VCaP (cell line): ENCODE data around the gene AP1G2.
"Not testable (repeated sequence)": the region's sequence is repeated elsewhere in the genome, so short reads cannot be mapped to it uniquely, and the experiment has no call there.

Experiments
- H3K27ac ChIP-seq: fragments of 450-650 bp; 2 replicates; pipeline ENCODE4 v1.5.1; 2017
- TF ChIP-seq, protein P1 (sequence below): fragments of 450-650 bp; conservative IDR thresholded peaks from 2 replicates; pipeline ENCODE4 v1.5.1; 2017; ENCODE audit warnings: mild to moderate bottlenecking, moderate library complexity

Gene AP1G2

DNA sequence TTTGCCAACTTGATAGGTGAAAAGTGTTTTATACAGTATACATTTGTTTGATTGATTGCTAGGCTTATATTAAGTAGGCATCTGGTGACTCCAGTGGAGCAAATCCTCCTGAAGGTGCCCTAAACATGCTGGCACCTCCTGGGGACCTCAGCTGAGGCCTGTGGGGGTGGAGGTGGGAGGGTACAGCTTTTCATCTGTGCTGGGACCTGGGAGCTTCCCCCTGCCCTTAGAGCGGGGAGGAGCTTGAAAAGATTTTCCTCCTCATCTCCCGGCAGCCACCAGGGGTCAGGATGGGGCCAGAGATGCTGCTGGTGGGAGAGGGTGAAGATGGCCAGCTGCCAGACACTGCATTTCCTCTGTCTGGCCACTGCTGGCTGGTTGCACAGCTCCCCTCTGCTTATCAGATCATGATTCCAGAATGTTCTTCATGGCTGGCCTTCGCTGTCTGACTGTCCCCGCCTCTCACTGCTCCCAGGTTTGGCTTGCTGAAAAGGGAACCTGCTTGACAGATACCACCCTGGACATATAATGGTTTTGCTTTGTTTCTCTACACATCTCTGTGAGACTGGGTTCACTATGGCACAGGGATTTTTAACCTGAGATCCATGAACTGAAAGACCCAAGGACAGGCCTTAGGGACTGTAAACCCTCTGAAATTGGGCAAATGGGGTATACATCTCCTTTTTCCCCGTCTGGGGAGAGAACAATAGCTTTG is 21.4 kb upstream of the AP1G2 start:
- TF ChIP-seq, protein P1, sequence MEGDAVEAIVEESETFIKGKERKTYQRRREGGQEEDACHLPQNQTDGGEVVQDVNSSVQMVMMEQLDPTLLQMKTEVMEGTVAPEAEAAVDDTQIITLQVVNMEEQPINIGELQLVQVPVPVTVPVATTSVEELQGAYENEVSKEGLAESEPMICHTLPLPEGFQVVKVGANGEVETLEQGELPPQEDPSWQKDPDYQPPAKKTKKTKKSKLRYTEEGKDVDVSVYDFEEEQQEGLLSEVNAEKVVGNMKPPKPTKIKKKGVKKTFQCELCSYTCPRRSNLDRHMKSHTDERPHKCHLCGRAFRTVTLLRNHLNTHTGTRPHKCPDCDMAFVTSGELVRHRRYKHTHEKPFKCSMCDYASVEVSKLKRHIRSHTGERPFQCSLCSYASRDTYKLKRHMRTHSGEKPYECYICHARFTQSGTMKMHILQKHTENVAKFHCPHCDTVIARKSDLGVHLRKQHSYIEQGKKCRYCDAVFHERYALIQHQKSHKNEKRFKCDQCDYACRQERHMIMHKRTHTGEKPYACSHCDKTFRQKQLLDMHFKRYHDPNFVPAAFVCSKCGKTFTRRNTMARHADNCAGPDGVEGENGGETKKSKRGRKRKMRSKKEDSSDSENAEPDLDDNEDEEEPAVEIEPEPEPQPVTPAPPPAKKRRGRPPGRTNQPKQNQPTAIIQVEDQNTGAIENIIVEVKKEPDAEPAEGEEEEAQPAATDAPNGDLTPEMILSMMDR = peak; percentile 91
- H3K27ac ChIP-seq = peak overlapping the region; percentile 73

GRCh38 chr14:23584527-23585203 is 17.1 kb upstream of the AP1G2 start:
- H3K27ac ChIP-seq = not testable (repeated sequence)

DNA sequence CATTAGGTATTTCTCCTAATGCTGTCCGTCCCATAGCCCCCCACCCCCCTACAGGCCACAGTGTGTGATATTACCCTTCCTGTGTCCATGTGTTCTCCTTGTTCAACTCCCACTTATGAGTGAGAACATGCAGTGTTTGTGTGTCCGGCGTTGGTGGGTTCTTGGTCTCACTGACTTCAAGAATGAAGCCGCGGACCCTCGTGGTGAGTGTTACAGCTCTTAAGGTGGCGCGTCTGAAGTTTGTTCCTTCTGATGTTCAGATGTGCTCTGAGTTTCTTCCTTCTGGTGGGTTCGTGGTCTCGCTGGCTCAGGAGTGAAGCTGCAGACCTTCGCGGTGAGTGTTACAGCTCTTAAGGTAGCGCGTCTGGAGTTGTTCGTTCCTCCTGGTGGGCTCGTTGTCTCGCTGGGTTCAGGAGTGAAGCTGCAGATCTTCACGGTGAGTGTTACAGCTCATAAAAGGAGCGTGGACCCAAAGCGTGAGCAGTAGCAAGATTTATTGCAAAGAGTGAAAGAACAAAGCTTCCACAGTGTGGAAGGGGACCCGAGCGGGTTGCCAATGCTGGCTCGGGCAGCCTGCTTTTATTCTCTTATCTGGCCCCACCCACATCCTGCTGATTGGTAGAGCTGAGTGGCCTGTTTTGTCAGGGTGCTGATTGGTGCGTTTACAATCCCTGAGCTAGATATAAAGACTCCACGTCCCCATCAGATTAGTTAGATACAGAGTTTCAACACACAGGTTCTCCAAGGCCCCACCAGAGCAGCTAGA is 16.4 kb upstream of the AP1G2 start:
- H3K27ac ChIP-seq = not testable (repeated sequence)

GRCh38 chr14:23582906-23583760 is 15.5 kb upstream of the AP1G2 start:
- H3K27ac ChIP-seq = no peak overlapping the region
- TF ChIP-seq, protein P1 = no peak

DNA sequence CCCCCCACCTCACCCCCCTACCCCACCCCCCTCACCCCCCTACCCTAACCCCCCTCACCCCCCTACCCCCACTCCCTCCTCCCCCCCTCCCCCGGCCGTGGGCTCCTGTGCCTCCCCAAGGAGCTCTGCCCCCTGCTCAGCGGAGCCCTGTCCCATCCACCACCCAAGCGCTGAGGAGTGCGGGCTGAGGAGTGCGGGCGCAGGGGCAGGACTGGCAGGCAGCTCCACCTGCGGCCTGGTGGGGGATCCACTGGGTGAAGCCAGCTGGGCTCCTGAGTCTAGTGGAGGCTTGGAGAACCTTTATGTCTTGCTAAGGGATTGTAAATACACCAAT is 13.3 kb upstream of the AP1G2 start:
- TF ChIP-seq, protein P1 = no peak
- H3K27ac ChIP-seq = no peak overlapping the region

DNA sequence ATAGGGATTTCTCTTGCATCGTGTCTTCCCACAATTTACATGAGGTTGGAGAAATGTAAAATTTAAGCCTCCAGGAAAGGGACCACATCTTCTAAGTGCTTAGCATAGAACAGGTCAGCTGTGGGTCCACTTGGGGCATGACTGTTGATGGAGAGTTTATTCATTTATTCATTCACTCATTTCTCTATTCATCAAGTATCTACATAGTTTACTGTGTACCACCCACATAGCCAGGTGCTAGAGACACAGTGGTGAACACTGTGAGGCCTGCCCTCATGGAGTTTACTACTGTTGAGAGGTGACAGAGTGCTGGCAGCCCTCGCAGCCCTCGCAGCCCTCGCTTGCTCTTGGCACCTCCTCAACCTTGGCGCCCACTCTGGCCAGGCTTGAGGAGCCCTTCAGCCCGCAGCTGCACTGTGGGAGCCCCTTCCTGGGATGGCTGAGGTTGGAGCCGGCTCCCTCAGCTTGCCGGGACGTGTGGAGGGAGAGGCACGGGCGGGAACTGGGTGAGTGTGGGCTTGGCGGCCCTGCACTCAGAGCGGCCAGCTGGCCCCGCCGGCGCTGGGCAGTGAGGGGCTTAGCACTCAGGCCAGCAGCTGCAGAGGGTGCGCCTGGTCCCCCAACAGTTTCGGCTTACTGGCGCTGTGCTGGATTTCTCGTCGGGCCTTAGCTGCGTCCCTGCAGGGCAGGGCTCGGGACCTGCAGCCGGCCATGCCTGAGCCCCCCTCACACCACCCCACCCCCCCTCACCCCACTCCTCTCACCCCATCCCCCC is 12.7 kb upstream of the AP1G2 start:
- TF ChIP-seq, protein P1 = no peak
- no peak overlapping the region for H3K27ac ChIP-seq

GRCh38 chr14:23579739-23580138 is 12.1 kb upstream of the AP1G2 start:
- TF ChIP-seq, protein P1 = no peak

More at GRCh38 chr14:23579739-23580138, 12.1 kb upstream of the AP1G2 start:
- H3K27ac ChIP-seq = no peak overlapping the region
